Suprapubic skin (tissue), 4 donors: ENCODE data around the gene SULT1C4. TPM values are rescaled to one million over a fixed set of nuclear protein-coding genes. Genes with fewer than 3 reads are reported as not detected.

Experiments
- DNase-seq, 2 donors: peaks; one replicate each; pipeline ENCODE4 v3.0.0-alpha.2; 2019; ENCODE audit warnings: low spot score in 2 of 2
- H3K27ac ChIP-seq: fragments of 200-600 bp; sonication (generic); one replicate; pipeline ENCODE4 v1.5.1; 2019
- H3K27me3 ChIP-seq: fragments of 200-600 bp; sonication (generic); one replicate; pipeline ENCODE4 v1.5.1; 2019
- H3K36me3 ChIP-seq: fragments of 200-600 bp; sonication (generic); one replicate; pipeline ENCODE4 v1.5.1; 2019
- H3K4me1 ChIP-seq: fragments of 200-600 bp; sonication (generic); one replicate; pipeline ENCODE4 v1.5.1; 2019
- H3K4me3 ChIP-seq: fragments of 200-600 bp; sonication (generic); one replicate; pipeline ENCODE4 v1.5.1; 2019; ENCODE audit warnings: mild to moderate bottlenecking
- H3K9me3 ChIP-seq: fragments of 200-600 bp; sonication (generic); one replicate; pipeline ENCODE4 v1.5.1; 2019
- CTCF ChIP-seq, 2 donors: fragments of 200-600 bp in 1 of 2; fragments of 450-650 bp in 1 of 2; sonication (generic) in 1 of 2; IDR thresholded peaks; one replicate each; pipeline ENCODE4 v1.5.1; 2016 to 2019; ENCODE audit warnings: antibody characterized with exemption in 2 of 2, mild to moderate bottlenecking in 1 of 2, moderate library complexity in 1 of 2
- EP300 ChIP-seq: sonication (generic); formaldehyde crosslinking; IDR thresholded peaks from one replicate; pipeline ENCODE4 v1.6.1; 2017; ENCODE audit warnings: antibody characterized with exemption
- POLR2A ChIP-seq, 2 donors: fragments of 450-650 bp; IDR thresholded peaks; one replicate each; pipeline ENCODE4 v1.6.1; 2017; ENCODE audit warnings: antibody characterized with exemption in 2 of 2, mild to moderate bottlenecking in 2 of 2, moderate library complexity in 2 of 2
- POLR2AphosphoS5 ChIP-seq, 3 donors: sonication (generic); formaldehyde crosslinking; IDR thresholded peaks; one replicate each; pipeline ENCODE4 v1.6.1; 2017; ENCODE audit warnings: antibody characterized with exemption in 3 of 3
- WGBS: methylation state at CpG from one replicate; pipeline ENCODE4 v1.1.5; 2018; 5-methylcytosine and 5-hydroxymethylcytosine counted together
- total RNA-seq, 4 donors: library from RNA; depleted of rRNA; stranded (reverse); fragments of >200 nt; gene quantifications; one replicate each; pipeline ENCODE4 v1.1.0, GENCODE V29; 2016

SULT1C4 gene
- total RNA-seq, 4 donors from 2014 or later = 0.34 to 1.5 (median 0.48) TPM; not detected in 1

- H3K4me1 ChIP-seq = no peaks in the 10 kb centered on the region
- 89% methylated on average over 5 of the region's 5 CpGs for WGBS
- TF ChIP-seq POLR2A (IDR thresholded peaks at IDR 0.05) (no peak), POLR2AphosphoS5 (IDR thresholded peaks at IDR 0.05) (no peak), CTCF (IDR thresholded peaks at IDR 0.05) (no peak), EP300 (no peak)
- no peak overlapping the region for H3K27ac ChIP-seq
- no peaks in the 10 kb centered on the region for H3K36me3 ChIP-seq
- no peak overlapping the region for H3K4me3 ChIP-seq
- no peaks in the 10 kb centered on the region for H3K9me3 ChIP-seq
- DNase-seq = no peak
- no peaks in the 10 kb centered on the region for H3K27me3 ChIP-seq
Measured at GRCh38 chr2:108384662-108385393, 7.1 kb downstream of the SULT1C4 start.

GRCh38 chr2:108385411-108386071 lies 7.8 kb downstream of the SULT1C4 start:
- Histone ChIP-seq H3K4me1 (no peaks in the 10 kb centered on the region), H3K9me3 (no peaks in the 10 kb centered on the region), H3K27me3 (no peaks in the 10 kb centered on the region), H3K36me3 (no peaks in the 10 kb centered on the region), H3K4me3 (no peak overlapping the region), H3K27ac (no peak overlapping the region)
- DNase-seq = no peak
- WGBS = 76% methylated on average over 5 of the region's 5 CpGs
- TF ChIP-seq POLR2A (IDR thresholded peaks at IDR 0.05) (no peak), CTCF (IDR thresholded peaks at IDR 0.05) (no peak), POLR2AphosphoS5 (IDR thresholded peaks at IDR 0.05) (no peak), EP300 (no peak)

GRCh38 chr2:108388045-108388444 lies 10.3 kb downstream of the SULT1C4 start:
- 91% methylated on average over 9 of the region's 9 CpGs for WGBS
- Histone ChIP-seq H3K27ac (no peak overlapping the region), H3K36me3 (no peaks in the 10 kb centered on the region), H3K27me3 (no peaks in the 10 kb centered on the region), H3K9me3 (peaks cover 6% of the 10 kb centered on the region), H3K4me1 (no peaks in the 10 kb centered on the region), H3K4me3 (no peak overlapping the region)
- TF ChIP-seq CTCF (IDR thresholded peaks at IDR 0.05) (no peak), POLR2AphosphoS5 (IDR thresholded peaks at IDR 0.05) (no peak), POLR2A (IDR thresholded peaks at IDR 0.05) (no peak), EP300 (no peak)
- no peak for DNase-seq

- peaks cover 15% of the 10 kb centered on the region for H3K9me3 ChIP-seq
- H3K27ac ChIP-seq = no peak overlapping the region
- H3K27me3 ChIP-seq = no peaks in the 10 kb centered on the region
- TF ChIP-seq POLR2A (IDR thresholded peaks at IDR 0.05) = no peak
- TF ChIP-seq EP300 = no peak
- no peak for TF ChIP-seq CTCF (IDR thresholded peaks at IDR 0.05)
- TF ChIP-seq POLR2AphosphoS5 (IDR thresholded peaks at IDR 0.05) = no peak
- no peak for DNase-seq
- WGBS = 67% methylated on average over 2 of the region's 2 CpGs
- H3K4me1 ChIP-seq = no peaks in the 10 kb centered on the region
- no peaks in the 10 kb centered on the region for H3K36me3 ChIP-seq
- no peak overlapping the region for H3K4me3 ChIP-seq
Measured at GRCh38 chr2:108390340-108390739, 12.6 kb downstream of the SULT1C4 start.

- H3K4me3 ChIP-seq = no peak overlapping the region
- 68% methylated on average over 1 of the region's 1 CpG for WGBS
- H3K4me1 ChIP-seq = no peaks in the 10 kb centered on the region
- peaks cover 15% of the 10 kb centered on the region for H3K9me3 ChIP-seq
- H3K36me3 ChIP-seq = no peaks in the 10 kb centered on the region
- H3K27me3 ChIP-seq = no peaks in the 10 kb centered on the region
- TF ChIP-seq EP300 (no peak), CTCF (IDR thresholded peaks at IDR 0.05) (no peak), POLR2AphosphoS5 (IDR thresholded peaks at IDR 0.05) (no peak), POLR2A (IDR thresholded peaks at IDR 0.05) (no peak)
- DNase-seq = no peak
- H3K27ac ChIP-seq = no peak overlapping the region
Measured at GRCh38 chr2:108392029-108392428, 14.3 kb downstream of the SULT1C4 start.
